ENCODE results near the gene FRMD3.

FRMD3 gene

DNA sequence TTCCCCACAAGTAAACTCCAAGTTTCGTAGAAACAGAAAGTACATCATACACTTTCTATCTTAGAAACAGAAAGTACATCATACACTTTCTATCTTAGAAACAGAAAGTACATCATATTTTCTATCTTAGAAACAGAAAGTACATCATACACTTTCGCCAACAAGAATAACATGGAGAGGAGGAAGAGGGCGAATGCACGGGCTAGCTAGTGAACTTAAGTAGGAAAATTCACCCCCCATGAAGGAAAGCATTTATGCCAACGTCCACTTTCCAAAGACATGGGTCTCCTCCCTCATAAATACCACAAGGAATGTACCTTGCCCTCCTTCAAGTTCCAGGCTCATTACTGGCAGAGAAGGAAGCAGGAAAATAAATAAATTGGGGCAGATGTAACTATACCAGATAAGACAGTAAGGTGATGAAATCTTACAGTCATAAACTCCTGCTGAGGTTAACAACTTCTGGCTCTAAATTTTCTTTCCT, 64.7 kb downstream of the FRMD3 start:
- no peak for DNase-seq (ENCODE audit: low spot score)

DNA sequence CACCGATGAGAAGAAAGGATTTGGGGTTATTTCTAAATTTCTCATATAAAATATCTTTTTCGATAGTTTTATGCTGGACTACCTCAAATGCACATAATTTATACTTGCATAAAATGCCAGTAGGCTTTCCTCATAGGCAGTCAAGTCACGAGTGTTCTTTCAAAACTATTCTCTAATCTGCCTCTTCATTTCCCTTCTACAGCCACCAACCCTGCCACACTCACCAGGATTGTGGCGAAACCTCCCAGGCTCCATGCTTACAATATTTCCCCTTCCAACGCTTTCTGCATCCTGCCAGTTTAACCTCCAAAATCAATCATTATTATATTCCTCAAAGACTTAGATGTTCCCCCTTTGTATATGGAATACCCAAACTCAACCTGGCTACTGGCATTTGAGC, 65.4 kb downstream of the FRMD3 start:
- DNase-seq (ENCODE audit: low spot score): no peak

DNA sequence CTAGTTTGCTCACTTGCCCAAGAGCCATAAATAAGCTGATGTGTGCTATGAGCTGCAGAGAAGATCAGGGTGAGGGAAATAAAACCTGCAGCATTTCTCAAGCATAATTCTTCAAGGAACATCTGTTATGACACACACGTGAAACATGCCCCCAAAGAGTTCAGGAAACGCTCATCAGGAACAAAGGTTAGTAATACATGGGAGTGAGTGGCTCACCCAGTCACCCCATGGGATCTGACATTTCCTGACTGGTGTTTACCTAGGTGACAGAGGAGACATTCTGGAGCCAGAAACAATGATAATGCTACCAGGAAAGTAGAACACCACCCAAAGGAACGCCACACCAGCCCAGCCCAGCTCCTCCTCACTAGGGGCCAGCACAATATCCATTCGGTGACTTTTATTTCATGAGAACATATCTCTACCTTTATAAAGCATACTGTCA, 66.0 kb downstream of the FRMD3 start:
- peak; percentile 11 for DNase-seq (ENCODE audit: low spot score)

DNA sequence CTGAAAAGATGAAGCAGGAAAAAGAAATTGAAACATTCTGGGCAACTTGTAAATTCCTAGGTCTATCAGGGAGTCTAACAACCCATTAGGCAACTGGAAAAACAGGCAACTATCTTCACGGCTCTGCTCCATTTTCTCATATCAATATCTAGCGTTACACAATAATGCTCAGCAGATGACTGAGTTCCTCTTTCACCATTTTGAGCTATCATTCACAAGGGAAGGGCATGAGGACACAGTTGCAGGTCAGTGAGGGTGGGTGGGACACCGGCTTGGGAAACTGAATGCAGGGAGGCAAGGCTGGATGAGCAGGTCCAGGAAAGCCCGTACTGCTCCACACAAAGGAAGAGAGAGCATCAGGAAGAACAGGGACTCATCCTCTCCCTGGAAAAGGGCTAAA, 67.0 kb downstream of the FRMD3 start:
- no peak for DNase-seq (ENCODE audit: low spot score)

DNA sequence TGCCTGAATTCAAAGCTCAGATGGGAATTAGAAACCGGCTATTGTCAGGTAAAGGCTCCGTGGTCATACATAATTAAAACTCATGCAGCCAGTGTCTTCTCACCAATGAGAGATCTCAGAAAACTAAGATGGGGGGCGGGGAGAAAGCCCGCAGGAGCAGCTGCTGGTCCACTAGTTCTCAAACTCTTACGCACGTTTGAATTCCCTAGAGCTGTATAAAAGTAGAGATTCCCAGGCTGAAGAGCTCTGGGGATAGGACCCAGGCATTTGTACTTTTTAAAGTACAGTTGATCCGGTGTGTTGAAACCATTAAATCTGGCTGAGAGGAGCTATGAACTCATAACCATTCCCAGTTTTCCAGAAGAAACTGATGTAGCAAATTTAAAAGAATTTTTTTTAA, 68.5 kb downstream of the FRMD3 start:
- no peak for DNase-seq (ENCODE audit: low spot score)

DNA sequence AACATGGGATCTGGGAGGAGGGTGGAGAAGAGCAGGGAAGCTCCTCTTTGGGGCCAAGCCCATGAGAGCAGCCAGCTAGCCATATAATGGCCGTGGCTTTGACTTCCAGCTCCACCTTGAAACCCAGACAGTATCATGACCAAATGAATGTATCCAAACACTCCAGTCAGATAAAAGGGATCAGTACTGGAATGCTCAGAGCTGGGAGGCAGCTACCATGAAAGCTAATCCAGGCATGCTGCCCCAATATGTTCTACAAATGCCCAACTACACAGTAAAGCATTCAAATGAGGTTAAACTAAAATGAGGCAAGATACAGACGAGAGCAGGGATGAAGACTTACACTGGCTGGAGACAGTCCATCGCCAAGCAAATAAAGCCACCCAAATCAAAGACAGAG, 69.4 kb downstream of the FRMD3 start:
- DNase-seq (ENCODE audit: low spot score): no peak

DNA sequence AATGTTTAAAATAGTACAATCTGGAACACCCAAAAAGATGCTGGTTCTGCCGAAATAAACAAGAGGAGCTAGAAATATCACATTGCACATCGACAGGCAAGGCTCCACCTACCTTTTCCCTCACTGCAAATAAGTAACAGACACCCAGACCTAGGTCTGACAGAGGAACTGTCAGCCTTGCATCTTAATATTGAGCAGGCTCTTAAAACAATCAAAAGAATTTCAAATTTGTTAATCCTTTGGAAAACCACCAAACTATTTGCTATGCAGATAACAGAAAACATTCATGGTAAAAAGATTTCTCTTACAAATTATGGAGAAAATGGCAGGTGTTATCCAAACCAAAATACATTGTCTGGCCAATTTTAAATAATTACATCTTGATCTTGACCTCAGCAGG, 71.3 kb downstream of the FRMD3 start:
- no peak for DNase-seq (ENCODE audit: low spot score)

DNA sequence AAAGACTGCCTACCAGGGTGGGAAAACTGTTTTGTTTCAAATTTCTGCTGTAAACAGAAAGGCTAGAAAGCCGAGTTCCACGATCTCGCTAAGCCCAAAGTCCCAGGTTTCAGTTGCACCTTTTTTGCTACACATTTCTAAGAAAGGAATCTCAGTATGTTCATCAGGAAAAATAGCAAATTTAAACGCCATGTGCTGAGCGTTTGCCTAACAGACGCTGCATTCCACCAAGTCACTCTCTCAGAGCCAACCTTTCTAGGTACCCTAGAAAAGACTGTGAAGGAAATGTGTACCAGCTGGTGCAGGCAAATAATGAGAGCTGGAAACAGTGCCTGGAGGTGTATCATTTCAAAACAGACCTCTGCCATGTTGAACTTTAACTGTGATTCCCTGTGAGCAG, 71.8 kb downstream of the FRMD3 start:
- DNase-seq (ENCODE audit: low spot score): no peak

DNA sequence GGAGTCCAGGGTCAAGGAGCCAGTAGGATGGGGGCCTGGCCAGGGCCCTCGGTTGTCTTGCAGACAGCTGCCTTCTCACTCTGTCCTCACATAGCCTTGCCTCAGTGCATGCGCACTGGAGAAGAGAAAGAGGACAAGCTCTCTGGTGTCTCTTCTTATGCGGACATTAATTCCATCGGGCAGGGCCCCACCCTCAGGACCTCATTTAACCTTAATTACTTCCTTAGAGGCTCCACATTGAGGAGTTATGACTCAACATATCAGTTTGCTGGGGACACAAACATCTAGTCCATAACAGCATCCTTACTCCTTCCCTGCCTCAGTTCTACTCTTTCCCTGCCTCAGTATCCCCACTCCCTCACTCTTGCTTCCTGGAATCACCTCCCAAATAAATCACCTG, 78.4 kb downstream of the FRMD3 start:
- DNase-seq (ENCODE audit: low spot score): no peak

DNA sequence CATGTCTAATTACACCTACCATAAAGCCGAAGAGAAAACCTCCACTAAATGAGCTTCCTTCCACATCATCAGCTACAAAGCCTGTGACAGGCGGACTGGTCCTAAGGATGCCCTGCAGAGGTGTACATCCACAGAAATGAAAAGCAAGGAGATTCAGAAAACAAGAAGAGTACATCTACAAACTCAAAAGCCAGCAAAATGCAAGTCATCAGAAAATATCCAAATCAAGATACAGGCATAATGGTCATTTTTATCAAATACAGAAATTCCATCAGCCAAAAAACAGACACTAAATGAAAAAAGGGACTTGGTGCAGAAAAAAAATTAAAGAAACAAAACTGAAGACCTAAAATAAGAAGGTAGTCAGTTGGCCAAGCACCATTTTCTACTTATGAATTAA, 79.7 kb downstream of the FRMD3 start:
- no peak for DNase-seq (ENCODE audit: low spot score)

DNA sequence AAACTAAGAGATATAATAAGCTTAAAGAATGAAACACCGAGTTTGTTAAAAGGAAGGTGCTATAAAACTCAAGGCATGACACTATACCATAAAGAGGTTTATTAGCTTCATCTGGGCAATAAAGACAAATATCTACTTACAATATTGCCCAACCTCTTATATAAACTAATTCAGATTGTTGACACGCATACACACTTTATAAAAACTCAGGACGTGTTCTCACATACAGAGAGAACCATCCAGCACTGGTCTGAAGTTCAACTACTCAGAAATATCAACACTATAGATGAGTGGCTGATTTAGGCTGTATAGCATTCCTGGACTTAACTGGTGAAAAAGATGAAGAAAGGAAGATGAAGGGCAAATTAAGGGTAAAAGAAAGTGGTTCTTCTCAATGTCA, 81.2 kb downstream of the FRMD3 start:
- no peak for DNase-seq (ENCODE audit: low spot score)

DNA sequence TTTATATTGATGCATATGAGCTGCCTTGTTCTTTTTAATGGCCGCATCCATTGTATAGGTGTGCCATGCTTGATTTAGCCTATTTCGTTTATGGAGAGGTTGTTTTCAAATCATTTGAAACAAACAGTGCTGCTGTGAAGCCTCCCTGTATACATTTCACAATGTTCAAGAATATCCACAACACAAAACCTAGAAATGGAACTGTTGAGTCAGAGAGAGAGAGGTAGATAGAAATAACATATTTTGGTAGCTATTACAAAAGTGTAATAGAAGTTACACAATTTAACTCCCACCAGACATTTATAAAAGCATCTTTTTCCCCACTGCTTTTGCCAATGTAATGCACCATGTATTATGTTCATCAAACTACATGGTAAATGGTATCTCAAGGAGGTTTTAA, 82.0 kb downstream of the FRMD3 start:
- DNase-seq (ENCODE audit: low spot score): no peak

DNA sequence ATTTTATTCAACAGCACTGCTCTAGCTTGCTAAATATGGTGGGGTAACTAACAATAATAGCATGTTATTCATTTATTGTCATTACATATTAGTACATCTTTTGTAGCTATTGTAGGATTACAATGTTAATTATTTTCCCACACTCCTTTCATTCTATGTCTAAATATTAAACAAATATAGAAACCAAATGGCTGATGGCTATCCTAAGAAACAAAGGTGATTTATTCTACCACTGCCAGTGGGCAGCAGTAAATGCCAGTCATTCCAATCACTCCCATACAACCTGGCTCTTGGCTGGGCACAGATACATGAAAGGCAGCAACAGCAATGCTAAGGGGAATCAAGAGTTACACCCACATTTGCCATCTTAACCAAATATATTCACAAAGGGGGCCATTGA, 84.1 kb downstream of the FRMD3 start:
- no peak for DNase-seq (ENCODE audit: low spot score)

DNA sequence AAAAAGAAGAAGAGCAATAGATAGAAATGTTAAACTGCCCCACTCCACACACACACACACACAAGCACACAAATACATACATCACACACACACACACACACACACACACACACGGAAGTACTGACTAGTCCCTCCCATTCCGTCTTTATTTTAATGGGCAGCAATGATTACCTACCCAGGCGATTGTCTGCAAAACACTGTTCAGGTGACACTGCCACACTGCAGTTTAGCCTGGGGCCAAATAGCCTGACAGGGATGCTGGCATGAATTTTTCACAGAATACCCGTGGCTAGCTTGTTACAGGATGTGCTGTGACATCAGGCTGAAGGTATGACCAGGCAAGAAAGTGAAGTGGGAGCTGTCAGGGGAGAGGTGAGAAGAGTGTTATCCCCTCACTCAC, 86.9 kb downstream of the FRMD3 start:
- DNase-seq (ENCODE audit: low spot score): peak; percentile 19

DNA sequence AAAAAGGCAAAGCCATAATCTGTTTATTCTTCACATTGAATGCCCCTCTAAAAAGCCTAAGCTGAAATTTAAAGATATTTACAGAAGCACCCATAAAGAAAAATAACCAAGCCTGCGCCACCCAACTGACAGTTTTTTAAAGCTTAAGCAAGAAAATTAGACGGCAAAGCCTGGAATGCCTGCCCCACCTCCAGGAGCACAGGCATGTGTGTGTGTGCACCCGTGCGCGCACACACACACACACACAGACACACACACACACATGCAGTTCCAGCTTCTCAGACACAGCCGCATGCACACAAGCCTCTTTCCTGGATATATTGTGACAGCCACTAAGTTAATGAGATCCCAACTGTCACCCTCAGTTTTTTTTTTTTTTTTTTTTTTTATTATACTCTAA, 88.2 kb downstream of the FRMD3 start:
- DNase-seq (ENCODE audit: low spot score): no peak

DNA sequence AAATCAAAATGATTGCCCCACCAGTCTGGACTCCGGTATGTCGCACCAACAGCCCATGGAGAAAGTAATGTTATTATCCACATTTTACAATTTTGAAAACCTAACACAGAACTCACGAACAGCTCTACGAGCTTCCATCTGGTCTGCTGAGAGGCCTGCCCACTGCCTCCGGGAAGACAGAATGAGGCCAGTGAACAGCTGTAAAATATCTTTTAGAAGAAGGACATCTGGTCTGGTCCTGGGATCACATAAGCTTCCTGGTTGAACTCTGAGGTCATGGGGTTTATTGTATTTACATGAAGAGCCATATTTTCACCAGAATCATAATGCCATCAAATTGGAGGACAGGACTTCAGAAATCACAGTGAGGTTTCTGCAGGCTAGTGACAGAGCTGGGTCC, 89.0 kb downstream of the FRMD3 start:
- DNase-seq (ENCODE audit: low spot score): peak; percentile 31

DNA sequence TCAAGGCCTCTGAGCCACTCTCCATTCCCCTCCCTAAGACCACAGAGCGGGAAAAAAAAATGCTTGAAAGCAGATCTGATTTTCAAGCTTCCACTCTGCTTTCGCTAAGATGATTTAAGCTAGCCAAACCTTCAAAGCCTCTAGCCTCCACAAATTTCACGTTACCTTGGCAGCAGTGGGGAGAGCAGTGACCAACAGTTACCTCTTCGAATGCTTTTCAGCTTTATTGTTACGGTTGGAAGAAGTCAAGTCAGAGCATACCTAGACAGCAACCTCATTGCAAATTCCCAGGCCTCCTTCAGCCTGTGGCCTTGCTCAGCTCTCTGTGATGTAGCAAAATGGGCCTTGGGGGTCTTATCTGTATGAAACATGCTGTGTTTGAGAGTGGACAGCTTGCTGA, 89.6 kb downstream of the FRMD3 start:
- no peak for DNase-seq (ENCODE audit: low spot score)

DNA sequence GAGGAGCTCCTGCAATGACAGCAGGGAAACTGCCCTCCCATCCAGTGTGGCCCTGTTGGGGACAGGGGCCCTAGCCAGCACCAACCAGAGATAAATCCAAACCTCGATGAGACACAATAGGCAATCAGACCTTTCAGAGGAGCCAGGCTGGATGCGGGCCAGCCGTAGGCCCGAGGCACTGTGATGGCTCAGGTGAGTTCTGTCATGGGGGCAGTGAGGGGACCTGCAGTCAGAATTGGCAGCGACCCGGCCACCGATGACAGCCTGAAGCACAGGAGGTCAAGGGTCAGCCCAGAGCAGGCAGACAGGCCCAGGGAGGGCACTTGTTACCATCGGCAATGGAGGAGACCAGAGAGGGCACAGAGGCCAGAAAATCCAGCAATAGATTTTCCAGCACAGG, 90.8 kb downstream of the FRMD3 start:
- no peak for DNase-seq (ENCODE audit: low spot score)

DNA sequence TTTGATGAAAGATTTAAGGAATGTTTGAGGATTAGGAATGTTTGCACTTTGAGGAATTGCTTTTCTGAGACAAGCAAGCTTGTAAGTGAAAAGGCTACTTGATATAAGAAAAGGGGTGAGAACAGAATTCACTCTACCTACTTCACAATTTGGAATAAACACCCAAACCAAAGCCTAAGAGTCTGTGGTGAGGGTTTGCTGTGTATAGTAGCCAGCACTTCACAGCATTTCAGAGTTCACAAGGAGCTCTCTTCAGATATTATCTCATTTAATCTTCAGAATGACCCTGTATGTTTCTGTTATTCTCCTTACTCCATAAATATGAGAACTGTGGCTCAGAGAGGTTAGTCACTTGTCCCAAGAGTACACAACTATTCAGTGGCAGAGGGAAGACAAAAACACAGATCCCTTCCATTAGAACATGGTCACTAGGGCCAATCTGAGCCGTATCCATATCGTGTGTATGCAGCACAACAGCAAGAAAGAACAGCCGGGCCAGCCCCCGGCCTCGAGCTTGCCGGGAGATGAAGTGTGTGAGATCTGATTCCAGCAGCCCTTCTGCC, 92.4 kb downstream of the FRMD3 start:
- peak; percentile 17 for DNase-seq (ENCODE audit: low spot score)

DNA sequence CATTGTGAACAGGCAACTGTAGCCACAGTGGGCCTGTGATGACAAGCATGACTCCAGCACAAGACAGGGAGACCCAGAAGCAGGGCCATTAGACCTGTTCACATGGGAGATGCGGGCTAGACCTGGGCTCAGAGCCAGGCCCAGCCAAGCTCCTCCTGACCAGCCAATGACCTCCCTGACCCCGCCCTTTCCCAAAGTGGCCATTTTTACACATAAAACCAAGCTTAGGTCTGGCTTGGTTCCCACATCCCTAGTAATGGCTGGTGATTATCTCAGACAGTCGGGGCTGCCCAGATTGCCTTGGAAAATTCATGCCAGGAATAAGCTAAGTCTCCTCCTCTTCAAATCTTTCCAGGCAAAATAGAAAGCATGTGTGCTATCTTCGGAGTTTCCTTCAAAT, 94.1 kb downstream of the FRMD3 start:
- DNase-seq (ENCODE audit: low spot score): peak; percentile 25

DNA sequence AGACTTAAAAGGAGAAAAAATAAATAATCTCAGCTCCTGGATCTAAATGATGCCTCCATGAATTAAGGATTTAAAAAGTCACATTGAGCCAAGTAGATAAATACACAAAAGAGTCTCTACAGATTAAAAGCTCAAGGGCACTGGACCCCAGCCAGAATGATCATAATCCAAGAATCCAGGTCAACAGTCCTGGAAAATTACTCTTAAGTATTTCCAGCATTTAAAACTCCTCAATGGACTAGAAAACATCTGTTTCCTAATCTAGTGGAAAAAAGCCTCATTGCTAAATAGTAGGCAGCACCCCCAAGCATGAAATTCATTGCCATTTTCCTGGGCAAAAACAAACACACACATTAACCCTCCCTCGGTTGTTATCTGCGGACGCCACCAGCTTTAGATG, 96.8 kb downstream of the FRMD3 start:
- no peak for DNase-seq (ENCODE audit: low spot score)

DNA sequence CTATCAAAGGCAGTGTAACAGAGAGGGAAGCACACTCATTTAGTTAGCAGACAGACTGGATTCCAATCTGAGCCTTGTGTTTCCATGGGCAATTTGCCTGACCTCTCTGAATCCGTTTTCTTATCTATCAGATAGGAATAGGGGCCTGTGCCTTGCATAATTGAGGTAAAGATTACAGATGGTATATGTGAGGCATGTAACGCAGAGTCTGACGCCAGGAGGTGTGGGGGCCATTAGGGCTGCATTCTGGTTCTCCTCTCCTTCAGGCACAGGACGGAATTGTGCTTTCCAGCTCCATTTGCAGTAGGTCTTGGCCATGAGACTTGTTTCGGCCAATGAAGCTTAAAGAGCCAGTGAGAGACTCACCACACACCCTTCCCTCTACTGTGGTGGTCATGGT, 97.6 kb downstream of the FRMD3 start:
- no peak for DNase-seq (ENCODE audit: low spot score)

DNA sequence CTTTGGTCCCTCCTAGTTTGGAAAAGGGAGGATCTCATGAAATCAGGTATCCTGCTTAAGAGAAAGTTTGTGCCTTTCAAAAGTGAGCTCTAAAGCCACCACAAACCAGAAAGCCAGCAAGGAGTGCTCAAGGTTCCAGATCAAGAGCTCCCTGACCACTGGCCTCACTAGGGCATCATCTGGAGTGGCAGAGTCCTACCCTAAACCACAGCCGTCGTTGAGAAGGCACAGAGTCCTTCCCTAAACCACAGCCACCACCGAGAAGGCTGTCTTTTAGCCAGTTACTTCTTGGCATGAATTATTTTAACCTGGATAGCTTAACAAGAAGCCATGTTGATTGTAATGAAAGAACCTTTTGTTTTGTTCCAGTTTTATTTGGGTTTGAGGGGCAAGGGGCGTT, 102.9 kb downstream of the FRMD3 start:
- no peak for DNase-seq (ENCODE audit: low spot score)

DNA sequence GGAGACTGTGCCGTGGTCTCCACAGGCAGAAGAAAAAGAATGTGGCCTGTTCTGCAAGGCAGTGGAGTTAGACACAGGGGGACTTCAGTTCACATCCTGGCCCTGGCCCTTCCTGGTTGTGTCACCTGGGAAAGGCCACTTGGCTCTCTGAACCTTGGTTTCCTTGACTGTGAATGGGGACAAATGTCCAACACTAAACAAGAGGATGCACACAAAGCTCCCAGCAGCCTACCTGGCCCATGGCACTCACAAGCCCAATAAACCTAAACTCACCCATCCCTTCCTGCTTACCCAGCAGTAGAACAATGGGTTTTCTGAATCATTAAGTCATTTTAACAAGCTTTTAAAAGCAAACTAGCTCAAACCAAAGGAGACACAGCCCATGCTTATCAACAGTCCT, 103.9 kb downstream of the FRMD3 start:
- DNase-seq (ENCODE audit: low spot score): no peak

DNA sequence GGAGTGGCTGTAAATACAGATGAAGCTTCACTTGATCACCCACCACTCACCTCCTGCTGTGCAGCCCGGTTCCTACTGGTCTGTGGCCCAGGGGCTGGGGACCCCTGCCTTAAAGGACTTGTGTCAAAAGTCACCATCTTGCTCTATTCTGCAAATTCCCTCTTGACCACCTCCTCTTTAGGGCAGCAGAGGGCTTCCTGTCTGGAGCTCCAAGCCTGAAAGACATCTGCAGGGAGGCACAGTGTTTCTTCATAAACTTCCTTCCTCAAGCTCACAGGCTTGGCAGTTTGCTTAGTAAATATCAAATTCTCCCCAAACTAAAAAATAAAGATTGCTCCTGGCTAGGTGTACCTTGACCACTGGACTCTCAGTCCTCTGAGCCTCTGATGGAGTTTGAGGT, 104.4 kb downstream of the FRMD3 start:
- no peak for DNase-seq (ENCODE audit: low spot score)
